COLO668 (cell line): Measurements from ENCODE around the gene FBN1.

Experiments
- DNase-seq: peaks from one replicate; lab custom pipeline; 2025; ENCODE audit not compliant: unreplicated experiment; lab: John Stamatoyannopoulos, UW

FBN1 gene

DNA sequence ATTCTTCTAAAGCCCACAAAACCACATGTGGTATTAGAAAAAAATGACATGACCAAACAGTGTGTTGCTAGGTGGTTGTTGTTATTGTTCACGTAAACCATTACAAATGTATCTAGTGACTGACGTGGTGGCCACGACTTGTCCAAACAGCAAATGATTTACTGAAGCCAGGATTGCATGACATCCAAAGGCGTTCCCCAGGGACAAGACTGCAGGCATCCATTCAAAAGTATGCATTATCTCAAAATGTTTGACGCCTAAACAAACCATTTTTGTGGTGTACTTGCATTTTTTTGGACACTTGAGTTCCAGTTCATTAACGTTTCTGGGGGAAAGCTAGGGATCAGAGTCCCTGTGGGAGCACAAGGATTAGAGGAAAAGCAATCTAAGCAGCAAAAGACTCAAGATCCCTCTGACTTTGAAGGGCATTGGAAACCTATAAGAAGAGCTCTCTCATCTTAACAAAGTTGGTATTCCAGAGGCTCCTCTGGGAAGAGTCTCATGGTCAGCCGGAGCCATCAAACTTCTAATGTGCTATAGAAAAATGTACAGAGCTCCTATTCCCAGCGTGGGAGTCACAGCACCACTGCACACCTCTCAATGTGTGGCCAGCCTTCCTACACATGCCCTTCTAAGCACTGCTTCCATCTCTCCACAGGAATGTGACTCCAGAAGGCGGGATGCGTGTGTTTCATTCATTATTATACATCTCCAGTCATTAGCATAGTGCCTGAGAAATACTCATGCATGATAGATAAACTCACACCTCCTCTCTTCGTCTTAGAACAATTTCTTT is 62.9 kb downstream of the FBN1 start:
- DNase-seq = no peak

DNA sequence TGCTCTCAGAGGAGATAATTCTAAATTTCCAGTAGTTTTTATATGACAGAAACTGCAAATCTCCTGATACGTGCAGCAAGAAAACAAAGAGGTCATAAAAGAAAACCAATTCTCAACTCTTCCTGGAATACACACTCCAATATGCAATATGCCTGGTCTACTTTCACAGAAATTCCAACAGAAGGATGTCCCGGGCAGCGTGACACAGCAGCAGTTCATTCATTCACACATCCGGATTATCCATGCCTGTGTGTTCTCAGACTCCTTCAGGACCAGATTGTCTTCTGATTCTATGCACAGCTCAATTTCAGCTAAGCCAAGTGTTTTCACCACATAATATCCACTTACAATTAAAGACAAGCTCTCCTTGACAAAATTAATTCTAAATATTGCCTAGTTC is 64.3 kb downstream of the FBN1 start:
- DNase-seq = no peak

DNA sequence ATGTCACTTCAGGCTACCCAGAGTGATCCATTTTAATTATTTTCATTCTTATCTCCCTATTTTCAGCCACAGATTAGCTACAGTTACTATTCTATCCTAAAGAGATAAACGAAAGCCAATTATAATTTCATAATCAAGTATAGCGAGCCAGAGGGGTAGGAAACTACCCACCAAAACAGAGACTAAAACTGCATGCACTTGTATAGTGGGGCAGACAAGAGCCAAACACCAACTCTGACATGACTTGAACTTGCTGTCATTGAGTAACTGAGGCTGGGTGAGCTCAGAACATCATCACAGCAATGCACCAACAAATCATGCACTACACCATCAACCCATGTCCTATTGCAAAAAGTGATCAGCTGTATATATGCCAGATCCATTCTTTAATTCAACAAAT is 64.8 kb downstream of the FBN1 start:
- no peak for DNase-seq

DNA sequence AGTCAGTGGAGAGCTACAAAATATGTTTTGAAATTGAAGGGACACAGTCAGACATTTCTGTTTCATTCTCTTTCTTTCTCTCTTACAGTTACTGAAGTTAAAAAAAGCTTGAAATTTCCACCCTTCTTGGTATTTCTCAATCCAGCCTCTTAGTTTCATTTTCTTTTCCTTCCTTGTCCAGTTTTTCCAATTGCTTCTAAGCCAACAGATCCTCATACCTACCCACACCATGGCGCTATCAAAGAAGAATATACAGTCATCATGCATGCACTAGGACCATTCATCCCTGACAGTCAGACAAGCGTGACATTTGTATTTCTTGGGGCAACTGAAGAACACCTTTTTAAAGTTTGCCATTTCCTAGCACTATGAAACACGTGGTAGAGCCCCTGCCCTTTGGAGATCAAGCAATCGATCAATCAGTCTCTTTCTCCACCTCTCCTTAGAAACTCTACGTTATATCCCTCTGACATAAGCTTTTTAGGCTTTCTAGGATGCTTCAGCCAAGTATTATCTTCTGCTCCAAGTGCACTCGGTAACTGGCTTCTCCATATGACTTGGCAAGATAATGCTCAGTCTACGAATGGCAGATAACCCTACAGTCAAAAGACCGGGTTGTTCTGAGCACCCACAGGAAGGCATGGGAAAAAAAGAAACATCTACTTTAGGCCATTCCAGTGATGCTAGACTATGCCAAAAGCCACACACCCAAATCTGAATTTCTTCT is 65.4 kb downstream of the FBN1 start:
- DNase-seq = no peak

DNA sequence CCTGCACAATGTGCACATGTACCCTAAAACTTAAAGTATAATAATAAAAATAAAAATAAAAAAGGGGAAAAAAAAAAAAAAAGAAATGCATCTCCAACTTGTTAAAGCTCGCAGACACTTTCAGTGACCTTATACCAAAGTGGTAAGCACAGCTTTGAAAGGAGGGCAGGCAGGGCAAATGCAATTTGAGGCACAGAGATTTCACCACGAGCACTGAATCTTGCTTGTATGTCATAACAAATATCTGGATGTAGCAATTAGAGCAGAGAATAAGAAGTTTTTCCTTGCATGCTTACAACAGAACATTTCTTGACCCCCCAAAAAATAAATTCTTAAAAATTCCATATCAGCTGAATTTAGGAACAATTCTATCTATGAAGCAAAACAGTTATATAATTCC is 66.5 kb downstream of the FBN1 start:
- DNase-seq = no peak

DNA sequence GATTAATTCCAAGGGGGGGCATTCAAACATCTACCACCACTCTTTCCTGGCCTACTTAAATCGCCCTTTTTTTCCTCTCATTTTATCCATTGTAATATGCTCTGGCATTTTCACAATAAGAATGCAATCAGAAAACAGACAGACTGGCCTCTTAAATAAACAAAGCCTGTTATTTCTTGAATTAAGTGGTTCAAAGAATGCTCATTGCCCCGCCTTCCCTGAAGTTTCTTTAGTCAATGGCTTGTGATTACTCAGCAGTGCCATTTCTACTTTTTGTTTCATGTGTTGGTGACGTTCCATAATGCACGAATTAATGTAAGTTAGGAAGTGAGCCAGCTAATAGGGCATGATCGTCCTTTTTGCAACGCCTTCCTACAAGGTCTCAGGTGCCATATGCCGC is 68.0 kb downstream of the FBN1 start:
- no peak for DNase-seq

DNA sequence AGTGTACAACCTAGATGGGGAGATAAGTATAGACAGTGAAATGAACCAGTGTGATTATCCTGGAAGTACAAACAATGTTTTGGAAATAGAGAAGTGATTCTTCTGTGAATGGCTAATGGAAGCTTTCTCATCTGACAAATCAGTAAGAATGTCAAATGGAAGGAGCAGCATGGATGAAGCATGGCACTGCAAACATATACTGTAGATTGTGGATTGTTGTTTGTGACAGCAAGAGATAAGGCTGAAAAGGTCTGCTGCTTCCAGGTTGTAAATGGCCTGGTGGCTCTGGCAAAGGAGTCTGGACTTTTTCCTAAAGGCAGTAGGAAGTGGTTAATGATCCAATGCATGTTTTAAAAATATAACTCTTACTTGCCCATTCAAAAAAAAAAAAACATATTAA is 71.3 kb downstream of the FBN1 start:
- no peak for DNase-seq

DNA sequence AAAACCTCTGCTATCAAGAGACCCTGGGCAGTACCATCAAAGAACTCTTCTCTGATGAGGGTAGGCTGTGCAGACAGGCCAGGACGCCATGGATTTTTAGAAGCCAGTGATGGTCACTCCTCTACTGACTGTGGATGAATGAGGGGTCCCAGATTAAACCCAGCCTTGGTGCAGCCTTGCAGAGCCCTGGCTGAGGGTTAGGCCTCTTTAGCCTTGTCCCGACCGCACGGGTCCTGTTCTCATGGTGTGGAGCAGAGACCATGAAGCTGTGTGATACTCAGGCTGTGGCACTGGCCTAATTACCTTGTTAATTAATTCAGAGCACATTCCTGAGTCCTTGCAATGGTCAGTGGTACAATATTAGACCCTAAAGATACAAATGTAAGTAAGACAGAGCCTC is 71.7 kb downstream of the FBN1 start:
- DNase-seq = no peak

DNA sequence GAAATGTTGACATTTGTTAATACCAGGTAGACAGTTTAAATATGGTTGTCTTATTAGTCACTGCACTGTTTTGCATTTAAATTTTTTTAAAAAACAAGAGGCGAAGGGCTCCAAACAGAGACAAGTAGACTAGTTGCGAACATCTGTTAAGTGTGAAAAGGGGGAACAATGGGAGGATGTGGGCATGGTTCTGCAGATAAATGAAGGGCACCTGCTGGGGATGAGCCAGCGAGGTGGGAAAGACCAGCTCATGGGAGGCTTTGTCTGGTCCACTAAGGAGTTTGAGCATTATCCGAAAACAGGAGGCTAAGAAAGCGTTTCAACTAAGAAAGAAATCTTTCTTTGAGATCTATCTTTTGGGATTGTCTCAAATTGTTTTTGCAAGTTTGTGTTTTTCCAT is 72.7 kb downstream of the FBN1 start:
- no peak for DNase-seq

DNA sequence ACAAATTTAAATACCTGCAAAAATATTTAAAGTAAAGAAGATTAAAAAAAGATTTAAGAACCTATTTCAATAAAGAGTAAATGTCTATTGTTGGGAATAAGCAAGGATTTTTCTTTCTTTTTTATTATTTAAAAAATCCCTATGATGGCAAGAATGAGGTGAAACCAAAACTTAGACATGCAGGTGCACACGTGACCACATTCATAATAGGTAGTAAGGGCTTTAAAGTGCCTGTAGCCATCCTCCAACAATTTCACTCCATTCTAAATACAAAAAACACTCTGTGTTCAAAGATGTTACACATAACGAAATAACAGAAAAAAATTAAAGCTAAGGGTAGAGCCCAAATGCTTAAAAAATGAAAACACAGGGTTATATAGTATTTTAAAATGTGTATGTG is 74.0 kb downstream of the FBN1 start:
- DNase-seq = no peak

DNA sequence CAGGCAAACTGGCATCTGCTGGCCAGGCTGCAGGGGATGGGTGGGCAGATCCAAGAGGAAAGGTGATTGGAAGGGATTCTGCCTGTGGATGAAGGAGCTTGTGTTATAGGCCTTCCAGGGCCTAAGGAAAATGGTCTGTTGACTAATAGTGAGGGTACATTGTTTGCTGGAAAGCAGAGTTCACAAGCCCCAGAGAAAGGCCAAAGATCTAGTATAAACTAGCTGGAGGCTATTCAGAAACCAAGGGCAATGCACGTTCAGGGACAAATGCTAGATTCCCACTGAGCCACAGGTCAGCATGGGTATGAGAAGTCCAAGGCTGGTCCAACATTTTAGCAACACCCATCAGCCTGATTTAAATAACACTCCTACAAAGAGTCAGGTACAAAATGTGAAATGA is 74.7 kb downstream of the FBN1 start:
- DNase-seq = no peak

DNA sequence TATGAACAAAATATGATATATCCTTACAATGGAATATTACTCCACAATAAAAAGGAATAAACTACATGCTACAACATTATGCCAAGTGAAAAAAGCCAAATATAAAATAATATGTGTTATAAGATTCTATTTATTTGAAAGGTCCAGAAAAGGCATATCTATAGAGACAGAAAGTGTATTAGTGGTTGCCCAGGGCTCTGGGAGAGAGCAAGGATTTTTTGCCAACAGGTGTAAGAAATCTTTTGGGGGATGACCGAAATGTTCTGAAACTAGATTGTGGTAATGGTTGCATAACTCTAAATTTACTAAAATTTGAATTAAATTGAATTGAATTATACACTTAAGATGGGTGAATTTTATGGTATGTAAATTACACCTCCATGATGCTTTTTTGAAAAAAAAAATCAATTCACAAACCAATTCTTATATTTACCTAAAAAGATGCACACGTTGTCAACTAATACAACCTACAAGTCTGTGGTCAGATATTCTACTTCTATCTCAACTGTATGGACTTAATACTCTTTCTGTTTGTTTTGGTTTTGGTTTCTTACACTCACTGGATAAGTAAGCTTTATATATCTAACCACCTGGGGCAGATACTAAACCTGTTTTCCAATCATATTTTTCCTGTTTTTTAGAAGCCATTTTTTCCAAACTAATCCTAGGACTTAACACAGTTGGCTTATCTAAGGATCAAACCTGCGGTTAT is 75.8 kb downstream of the FBN1 start:
- no peak for DNase-seq

DNA sequence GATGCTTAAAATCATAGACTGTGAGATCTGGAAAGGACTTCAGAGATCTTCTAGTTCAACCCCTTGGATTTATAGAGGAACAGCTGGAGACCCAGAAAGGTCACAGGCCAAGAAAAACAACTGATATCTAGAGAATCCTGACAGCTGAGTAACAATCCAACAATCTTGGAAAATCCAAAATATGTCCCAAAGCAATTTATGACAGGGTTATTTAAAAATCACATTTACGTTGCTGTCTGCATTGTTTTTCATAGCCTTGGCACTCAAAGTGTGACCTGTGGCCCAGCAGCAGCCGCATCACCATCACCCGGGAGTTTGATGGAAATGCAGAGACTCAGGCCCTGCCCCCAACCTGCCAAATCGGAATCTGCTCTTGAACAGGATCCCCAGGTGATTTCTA is 78.8 kb downstream of the FBN1 start:
- DNase-seq = no peak

DNA sequence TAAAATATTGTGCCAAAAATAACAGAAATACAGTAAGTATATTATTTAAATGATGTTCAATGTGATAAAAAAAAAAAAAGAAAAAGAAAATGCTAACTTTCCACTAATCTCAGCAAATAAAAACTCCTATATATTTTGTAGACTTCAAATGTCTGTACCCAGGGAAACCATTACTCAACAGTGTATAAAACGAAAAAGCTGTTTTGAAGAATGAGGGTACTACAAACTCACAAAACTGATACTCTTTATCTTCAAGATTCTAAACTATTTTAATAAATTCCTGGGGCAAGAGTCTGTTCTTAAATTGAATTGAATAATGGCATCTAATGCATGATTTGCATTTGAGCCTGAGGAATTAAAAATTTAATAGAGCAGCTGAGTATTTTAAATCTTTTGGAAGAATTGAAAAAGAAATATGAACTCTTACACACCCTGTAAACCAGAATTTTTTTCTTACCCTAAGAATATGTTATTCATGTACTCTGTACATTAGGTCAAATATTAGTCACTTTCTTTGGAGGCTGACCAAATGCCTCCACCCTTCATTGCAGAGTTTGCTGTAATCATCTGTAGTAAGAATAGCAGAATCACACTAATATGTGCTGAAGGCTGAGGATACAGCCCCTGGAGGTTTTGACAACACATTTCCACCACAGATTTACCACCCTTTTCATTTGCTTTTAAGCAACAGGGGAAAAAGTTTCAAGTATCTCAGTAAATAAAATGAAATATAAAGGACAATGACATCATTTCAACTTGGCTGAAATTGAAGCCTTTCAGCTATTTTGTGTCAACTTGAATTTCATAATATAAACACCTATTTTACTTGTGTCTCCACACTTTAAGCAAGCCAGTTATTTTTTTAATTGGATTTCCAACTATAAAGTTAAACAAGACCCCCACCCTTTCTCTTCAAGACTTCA is 79.7 kb downstream of the FBN1 start:
- DNase-seq = no peak

DNA sequence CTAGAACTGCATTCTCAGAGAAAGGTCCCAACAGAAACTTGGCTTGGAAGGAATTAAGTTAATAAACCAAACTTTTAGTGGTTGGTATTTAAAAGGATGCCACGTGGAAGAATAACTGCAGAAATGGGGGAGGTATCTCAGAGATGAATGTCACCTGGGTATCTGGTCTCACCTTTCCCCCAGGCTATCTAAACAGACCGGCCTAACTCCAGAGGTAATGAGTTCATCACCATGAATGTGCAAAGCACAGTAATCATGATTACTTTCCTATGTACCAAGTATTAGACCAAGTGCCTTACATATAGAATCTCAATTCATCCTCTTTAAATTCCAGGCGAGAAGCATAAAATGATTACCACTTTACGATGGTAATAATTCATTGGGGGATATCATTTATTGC is 80.8 kb downstream of the FBN1 start:
- DNase-seq = no peak

DNA sequence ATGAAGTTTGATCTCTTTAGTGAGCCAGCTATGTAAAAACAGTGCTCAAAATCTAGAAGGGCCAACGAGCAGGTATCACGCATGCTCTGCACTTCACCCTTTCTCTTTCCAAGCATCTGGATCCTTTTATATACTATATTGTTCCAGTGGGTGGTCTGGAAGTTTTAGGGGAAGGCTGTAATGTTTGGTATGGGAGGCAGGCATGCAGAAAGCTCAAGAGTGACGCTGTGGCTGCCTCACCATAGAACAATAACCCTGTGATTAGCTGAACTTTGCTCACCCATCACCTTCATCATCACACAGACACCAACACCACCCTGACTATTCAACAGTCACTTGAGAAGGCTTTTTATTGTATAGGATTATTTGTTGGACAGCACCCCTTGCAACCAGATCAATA is 81.6 kb downstream of the FBN1 start:
- DNase-seq = no peak

DNA sequence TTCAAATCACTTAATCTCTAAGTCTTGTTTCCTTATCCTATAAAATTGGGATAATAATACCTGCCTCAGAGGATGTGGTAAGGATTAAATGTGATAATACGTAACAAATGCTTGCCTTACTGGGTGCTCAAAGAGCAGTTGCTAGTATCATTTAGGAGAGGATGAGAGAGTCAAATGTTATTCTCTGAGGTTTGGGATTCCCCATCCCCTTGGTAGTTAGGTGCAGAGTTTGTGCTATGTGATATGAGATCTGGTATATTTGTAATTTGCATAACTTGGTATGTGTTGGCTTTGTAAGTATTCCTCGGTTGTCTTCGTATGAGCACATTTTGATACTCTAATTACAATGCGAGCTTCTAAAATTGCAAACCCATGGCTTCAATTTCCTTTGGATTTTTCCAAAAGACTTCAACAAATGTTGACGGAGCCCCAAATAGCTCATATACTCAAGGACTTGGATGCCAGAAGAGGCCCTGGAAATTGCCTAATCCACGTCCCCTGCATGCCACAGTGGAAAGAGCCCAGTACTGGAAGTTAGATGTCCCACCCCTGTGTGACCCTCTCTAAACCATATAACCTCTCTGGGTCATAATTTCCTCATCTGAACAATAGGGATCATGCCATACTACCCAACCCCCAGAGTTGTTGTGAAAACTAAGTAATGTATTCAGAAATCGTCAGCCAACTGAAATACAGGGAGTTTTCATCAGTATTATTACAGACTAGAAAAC is 85.0 kb downstream of the FBN1 start:
- DNase-seq = no peak

DNA sequence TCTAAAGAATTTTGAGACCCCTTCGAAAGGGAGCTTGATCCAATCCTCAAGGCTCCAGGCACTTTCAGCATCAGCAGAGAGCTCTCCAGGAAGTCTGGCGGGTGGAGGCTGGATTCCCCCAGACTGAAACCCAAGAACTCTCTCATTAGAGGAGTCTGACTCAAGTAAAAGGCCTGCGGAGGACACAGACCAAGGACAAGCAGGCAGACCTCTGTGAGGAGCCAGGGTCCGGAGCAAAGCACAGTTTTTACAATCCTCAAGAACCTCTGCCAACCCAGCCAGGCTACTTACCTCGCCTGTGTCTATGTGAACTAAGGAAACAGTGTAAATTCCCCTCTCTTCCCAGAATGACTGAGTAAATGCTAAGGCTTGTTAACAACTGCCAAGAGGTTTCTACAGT is 86.2 kb downstream of the FBN1 start:
- DNase-seq = no peak

DNA sequence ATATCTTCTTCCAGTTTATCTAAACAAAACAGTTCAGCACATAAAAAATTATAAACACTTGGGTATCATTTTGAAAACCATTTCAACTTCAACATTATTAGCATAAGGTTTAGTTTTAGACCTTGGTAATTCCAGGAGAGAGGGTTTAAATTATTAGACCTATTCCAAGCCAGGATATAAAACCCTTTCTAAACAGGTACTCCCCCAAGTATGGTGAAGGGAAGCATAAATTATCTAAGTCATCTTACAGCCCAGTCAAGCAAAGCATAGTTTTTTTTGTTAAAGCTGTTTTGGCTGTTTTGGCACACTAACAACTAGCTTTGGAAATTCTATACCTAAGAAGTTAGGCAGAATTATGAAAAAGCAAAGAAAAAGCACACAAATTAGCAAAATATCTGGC is 87.3 kb downstream of the FBN1 start:
- DNase-seq = no peak

DNA sequence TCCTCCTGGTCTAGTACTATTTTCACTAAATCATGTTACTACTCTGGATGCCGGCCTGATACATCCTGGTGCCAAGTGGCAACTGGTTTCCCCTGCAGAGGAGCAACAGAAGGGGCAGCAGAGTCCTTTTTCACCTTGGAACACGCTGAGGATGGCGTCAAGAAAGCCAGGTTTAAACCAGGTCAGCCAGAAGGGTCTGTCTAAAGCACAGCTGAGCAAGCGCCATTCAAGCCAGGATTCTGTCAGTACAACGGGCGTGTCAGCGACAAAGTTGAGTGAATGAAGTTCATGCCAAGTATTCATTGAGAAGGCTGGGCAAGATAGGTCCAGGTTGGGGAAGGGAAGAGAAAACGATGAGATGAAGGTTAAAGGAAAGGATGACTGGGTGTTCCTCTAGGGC is 88.2 kb downstream of the FBN1 start:
- DNase-seq = no peak
